Activated naive CD8-positive, alpha-beta T cell treated with anti-CD3 and anti-CD28 coated beads, Interleukin-2, amount 10 ng/mL, durations not matched to agents 7 days and 5 days (primary cell): ENCODE measurements around the gene SPEM2. TPM values are rescaled to one million over a fixed set of nuclear protein-coding genes. Genes with fewer than 3 reads are reported as not detected.

Source experiments
- ATAC-seq: fragments of 150-1000 bp; cut with Tn5 transposase; one replicate; pipeline ENCODE4 v1.10.0; 2021; ENCODE audit warnings: low read depth, moderate library complexity
- POLR2A ChIA-PET: fragments of 350-600 bp; sonication (Branson Sonifier 250); formaldehyde crosslinking; loops from one replicate; lab custom pipeline; 2021; ENCODE audit warnings: antibody characterized with exemption; lab: Charles Lee
- DNase-seq: peaks from one replicate; pipeline ENCODE4 v3.0.0; 2021
- H3K27ac Mint-ChIP-seq: one replicate; pipeline ENCODE4 v1.8.0; 2022; ENCODE audit warnings: mild to moderate bottlenecking, mixed read lengths
- H3K27me3 Mint-ChIP-seq: one replicate; pipeline ENCODE4 v1.8.0; 2022; ENCODE audit warnings: mild to moderate bottlenecking, moderate library complexity, mixed read lengths
- H3K36me3 Mint-ChIP-seq: one replicate; pipeline ENCODE4 v1.8.0; 2021; ENCODE audit warnings: mild to moderate bottlenecking, mixed read lengths
- H3K4me1 Mint-ChIP-seq: one replicate; pipeline ENCODE4 v1.8.0; 2021; ENCODE audit warnings: mixed read lengths
- H3K4me3 Mint-ChIP-seq: one replicate; pipeline ENCODE4 v1.8.0; 2022; ENCODE audit warnings: mild to moderate bottlenecking, moderate library complexity, mixed read lengths
- H3K9me3 Mint-ChIP-seq: one replicate; pipeline ENCODE4 v1.8.0; 2021; ENCODE audit warnings: mixed read lengths
- total RNA-seq, 2 experiments: library from RNA; stranded (reverse); gene quantifications; one replicate each; pipeline ENCODE4 v1.2.3, GENCODE V29; 2021

The SPEM2 gene
- total RNA-seq, 2 experiments from 2014 or later: not detected

DNA sequence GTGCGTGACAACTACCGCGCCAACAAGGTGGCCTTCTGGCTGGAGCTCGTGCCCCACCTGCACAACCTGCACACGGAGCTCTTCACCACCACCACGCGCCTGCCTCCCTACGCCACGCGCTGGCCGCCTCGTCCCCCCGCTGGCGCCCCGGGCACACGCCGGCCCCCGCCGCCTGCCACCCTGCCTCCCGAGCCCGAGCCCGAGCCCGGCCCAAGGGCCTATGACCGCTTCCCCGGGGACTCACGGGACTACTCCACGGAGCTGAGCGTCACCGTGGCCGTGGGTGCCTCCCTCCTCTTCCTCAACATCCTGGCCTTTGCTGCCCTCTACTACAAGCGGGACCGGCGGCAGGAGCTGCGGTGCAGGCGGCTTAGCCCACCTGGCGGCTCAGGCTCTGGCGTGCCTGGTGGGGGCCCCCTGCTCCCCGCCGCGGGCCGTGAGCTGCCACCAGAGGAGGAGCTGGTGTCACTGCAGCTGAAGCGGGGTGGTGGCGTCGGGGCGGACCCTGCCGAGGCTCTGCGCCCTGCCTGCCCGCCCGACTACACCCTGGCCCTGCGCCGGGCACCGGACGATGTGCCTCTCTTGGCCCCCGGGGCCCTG is 8.3 kb upstream of the SPEM2 start:
- Mint-ChIP-seq H3K9me3 (no peaks in the 10 kb centered on the region), H3K27me3 (no peaks in the 10 kb centered on the region), H3K36me3 (no peaks in the 10 kb centered on the region), H3K4me3 (no peak overlapping the region), H3K27ac (no peak overlapping the region), H3K4me1 (no peaks in the 10 kb centered on the region)
- no peak for DNase-seq
- ATAC-seq: no peak
- POLR2A ChIA-PET: no interaction called here

DNA sequence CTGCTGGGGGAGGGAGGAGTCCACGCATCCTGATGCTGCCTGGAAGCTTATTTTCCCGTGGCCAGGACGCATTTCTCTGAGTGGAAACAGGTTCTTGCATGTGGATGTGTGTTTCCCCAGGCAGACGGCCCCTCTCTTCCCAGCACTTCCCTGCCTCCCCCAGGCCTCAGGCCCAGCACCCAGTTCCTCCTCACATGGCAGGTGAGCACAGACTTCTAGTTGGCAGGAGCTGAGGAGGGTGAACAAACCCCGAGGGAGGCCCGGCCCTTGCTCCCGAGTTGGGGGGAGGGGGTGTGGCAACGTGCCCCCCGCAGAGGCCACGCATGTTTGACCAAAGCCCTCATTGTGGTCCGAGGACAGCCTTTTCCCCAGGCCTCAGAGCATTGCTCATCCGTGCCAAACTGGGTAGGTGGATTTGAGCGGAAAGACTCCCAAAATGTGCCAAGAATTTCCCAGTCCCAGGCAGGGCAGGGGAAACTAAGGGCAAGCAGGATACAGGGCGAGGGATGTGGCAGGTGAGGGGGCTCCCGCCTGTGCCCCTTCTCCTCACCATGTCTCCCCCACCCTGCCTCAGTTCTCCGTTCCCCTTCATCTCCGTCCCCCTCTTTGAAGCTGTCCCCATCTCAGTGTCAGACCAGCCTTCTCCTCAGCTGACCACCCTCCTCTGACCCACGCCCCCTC is 6.8 kb upstream of the SPEM2 start:
- H3K4me3 Mint-ChIP-seq: no peak overlapping the region
- no peaks in the 10 kb centered on the region for H3K27me3 Mint-ChIP-seq
- no peak for DNase-seq
- H3K36me3 Mint-ChIP-seq: no peaks in the 10 kb centered on the region
- no peaks in the 10 kb centered on the region for H3K4me1 Mint-ChIP-seq
- ATAC-seq: no peak
- no peak overlapping the region for H3K27ac Mint-ChIP-seq
- H3K9me3 Mint-ChIP-seq: no peaks in the 10 kb centered on the region
- POLR2A ChIA-PET: interaction anchor here (0.6 kb wide), 1 partner anchor 56 kb away, joined by 9 read pairs; no protein-coding TSS in a partner anchor

DNA sequence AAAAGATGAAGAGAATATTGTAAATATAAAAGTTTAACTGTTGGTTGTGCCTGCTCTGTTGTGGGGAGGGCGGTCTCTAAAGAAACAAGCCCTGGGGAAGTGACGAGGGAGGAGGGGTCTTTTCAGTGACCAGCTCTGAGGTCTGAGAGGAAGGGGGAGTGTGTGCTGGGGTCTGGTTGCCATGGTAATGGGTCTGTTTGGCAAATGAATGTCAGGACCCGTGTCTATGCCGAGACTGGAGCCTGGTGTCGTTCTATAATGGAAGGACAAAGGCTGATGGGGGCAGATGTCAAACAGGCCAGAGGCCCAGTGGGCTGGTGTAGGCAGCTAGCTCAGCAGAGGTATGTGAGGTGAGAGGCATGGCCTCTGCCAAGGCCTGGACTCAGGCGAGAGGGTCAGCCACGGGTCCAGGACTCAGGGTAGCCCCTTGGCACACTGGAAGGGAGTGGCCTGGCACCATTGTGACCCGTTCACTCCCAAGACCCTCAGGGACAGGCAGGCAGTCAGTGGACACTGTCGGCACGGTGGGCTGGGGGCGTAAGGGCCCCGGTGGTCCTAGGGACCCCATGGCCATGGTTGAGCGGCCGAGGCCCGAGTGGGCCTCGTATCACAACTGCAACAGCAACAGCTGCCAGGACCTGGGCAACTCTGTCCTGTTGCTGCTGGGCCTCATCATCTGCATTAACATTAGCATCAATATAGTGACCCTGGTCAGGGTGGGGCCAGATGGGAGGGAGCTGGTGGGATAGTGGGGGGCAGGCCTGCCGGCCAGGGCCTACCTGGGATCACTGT is 5.4 kb upstream of the SPEM2 start, which contains the start of gene SPEM1:
SPEM1 (plus strand) TSS at position 506 of the 792 bp plus-strand sequence; CDS start at position 567, 61 bp downstream.
- POLR2A ChIA-PET: interaction anchor here (0.6 kb wide), 1 partner anchor 230 kb away, joined by 3 read pairs; the partner anchor contains the start of gene ATP1B2
- DNase-seq: no peak
- ATAC-seq: no peak
- Mint-ChIP-seq H3K9me3 (no peaks in the 10 kb centered on the region), H3K4me1 (peaks cover 1% of the 10 kb centered on the region), H3K27ac (no peak within 1 kb of the TSS), H3K27me3 (no peaks in the 10 kb centered on the region), H3K36me3 (no peaks in the 10 kb centered on the region), H3K4me3 (no peak within 1 kb of the TSS)

DNA sequence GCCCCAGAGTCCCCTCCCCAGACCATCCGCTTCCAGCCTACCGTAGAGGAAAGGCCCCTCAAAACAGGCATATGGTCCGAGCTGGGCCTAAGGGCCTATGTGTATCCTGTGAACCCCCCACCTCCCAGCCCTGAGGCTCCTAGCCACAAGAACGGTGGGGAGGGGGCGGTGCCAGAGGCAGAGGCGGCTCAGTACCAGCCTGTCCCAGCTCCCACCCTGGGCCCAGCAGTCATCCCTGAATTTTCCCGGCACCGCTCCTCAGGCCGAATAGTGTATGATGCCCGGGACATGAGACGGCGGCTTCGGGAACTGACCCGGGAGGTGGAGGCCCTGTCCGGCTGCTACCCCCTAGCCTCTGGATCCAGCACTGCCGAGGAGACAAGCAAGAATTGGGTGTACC is 4.2 kb upstream of the SPEM2 start:
- H3K4me1 Mint-ChIP-seq: peaks cover 1% of the 10 kb centered on the region
- no peak overlapping the region for H3K4me3 Mint-ChIP-seq
- H3K27ac Mint-ChIP-seq: no peak overlapping the region
- H3K36me3 Mint-ChIP-seq: no peaks in the 10 kb centered on the region
- DNase-seq (no peak), ATAC-seq (no peak)
- no peaks in the 10 kb centered on the region for H3K9me3 Mint-ChIP-seq
- POLR2A ChIA-PET: no interaction called here
- H3K27me3 Mint-ChIP-seq: no peaks in the 10 kb centered on the region

DNA sequence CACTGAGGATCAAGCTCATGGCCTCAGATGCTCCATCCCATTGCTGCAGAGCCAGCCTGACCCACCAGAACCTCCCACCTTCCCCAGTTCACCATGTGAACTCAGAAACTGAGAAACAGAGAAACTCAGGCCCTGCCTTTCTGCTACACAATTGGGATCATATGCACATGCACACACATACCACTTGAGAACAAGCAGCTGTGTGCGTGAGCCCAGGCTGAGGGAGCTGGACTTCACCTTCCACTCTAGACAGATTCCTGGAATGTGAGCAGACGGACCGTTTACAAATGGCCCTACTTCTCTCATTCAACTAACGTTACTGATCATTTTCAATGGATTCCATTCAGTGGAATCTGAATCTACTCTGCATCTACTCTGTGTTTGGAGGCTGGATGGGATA is 1.7 kb upstream of the SPEM2 start:
- Mint-ChIP-seq H3K4me1 (peaks cover 1% of the 10 kb centered on the region), H3K27me3 (no peaks in the 10 kb centered on the region), H3K4me3 (no peak overlapping the region), H3K9me3 (no peaks in the 10 kb centered on the region), H3K36me3 (no peaks in the 10 kb centered on the region), H3K27ac (no peak overlapping the region)
- ATAC-seq (no peak), DNase-seq (no peak)
- POLR2A ChIA-PET: interaction anchor here (0.9 kb wide), 1 partner anchor 21 kb away, joined by 3 read pairs; no protein-coding TSS in a partner anchor

DNA sequence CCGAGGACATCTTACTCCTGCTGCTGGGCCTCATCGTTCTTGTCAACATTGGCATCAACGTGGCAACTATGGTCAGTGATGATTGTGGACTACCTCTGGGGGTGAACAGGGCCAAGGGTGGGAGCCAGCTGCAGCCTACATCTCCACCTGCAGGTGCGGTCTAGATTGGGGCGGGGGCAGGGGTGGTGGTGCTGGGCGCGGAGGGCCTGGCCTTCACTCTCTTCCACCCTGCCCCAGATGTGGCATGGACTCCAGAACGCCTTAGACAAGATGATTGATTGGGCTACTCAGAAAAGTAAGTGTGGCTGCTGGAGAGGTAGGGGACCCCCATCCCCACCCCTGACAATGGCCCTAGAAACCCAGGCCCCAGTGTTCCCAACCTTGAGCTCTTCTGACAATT is 340 bp downstream of the SPEM2 start:
- ATAC-seq: no peak
- POLR2A ChIA-PET: no interaction called here
- Mint-ChIP-seq H3K9me3 (no peaks in the 10 kb centered on the region), H3K36me3 (no peaks in the 10 kb centered on the region), H3K4me3 (no peak overlapping the region), H3K27ac (no peak overlapping the region), H3K4me1 (peaks cover 1% of the 10 kb centered on the region), H3K27me3 (no peaks in the 10 kb centered on the region)
- no peak for DNase-seq

DNA sequence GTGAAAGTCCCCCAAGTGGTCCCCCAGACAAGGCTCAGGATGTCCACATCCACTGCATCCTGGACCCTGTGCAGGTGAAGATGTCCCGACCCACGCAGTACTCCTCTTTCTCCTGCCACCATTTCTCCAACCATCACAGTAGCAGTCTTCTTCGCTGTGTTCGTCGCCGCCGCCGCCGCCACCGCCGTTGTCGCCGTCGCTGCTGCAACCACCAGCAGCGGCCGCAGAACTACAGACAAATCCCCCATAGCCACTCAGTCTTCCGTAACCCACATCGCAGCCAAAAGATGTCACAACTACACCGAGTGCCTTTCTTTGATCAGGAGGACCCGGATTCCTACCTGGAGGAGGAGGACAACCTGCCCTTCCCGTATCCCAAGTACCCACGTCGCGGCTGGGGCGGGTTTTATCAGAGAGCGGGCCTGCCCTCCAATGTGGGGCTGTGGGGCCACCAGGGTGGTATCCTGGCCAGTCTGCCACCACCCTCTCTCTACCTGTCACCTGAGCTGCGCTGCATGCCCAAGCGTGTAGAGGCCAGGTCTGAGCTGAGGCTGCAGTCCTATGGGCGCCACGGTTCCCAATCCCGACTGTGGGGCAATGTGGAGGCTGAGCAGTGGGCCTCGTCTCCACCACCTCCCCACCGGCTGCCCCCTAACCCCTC is 917 bp downstream of the SPEM2 start:
- H3K4me3 Mint-ChIP-seq: no peak overlapping the region
- POLR2A ChIA-PET: no interaction called here
- ATAC-seq: no peak
- H3K36me3 Mint-ChIP-seq: no peaks in the 10 kb centered on the region
- H3K27me3 Mint-ChIP-seq: no peaks in the 10 kb centered on the region
- H3K27ac Mint-ChIP-seq: no peak overlapping the region
- H3K9me3 Mint-ChIP-seq: no peaks in the 10 kb centered on the region
- H3K4me1 Mint-ChIP-seq: peaks cover 1% of the 10 kb centered on the region
- no peak for DNase-seq

DNA sequence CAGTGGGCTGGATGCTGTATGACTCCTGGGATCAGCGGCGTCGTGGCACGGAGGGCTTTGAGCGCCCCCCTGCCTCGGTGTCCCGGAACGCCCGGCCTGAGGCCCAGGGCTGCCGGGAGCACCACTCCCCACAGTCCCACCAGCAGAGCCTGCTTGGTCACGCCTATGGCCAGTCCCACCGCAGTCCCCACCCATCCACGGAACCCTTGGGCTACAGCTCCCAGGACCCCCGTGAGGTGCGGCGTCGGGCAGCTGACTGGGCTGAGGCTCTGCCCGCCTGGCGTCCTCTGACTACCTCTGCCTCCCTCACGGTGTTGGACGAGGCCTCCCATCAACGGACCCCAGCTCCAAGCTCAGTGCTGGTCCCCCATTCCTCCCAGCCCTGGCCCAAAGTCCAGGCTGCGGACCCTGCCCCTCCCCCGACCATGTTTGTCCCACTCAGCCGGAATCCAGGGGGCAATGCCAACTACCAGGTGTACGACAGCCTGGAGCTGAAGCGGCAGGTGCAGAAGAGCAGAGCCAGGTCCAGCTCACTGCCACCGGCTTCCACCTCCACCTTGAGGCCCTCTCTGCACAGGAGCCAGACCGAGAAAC is 1.6 kb downstream of the SPEM2 start:
- no peak overlapping the region for H3K4me3 Mint-ChIP-seq

DNA sequence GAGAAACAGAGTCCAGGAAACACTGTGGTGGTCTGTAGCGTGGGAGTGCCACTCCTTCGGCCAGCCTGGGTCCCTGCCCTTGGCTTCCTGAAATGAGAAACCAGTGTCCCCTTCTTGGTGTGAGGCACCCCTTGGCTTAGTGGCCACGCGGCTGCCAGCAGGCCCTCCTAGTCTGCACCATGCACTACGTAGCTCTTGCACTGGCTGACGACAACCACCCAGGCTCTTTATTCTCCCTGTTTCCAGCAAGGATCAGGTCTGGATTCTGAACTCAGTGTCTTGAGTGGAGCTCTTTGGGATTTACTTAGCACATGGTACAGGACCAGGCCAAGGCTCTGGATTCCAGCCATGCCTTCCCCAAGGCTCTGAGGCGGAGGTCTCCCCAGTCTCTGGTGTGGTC is 2.1 kb downstream of the SPEM2 start:
- no peak for ATAC-seq
- Mint-ChIP-seq H3K36me3 (no peaks in the 10 kb centered on the region), H3K27me3 (no peaks in the 10 kb centered on the region), H3K27ac (no peak overlapping the region), H3K4me3 (no peak overlapping the region), H3K9me3 (no peaks in the 10 kb centered on the region), H3K4me1 (peaks cover 1% of the 10 kb centered on the region)
- DNase-seq: no peak
- POLR2A ChIA-PET: no interaction called here

More for the DNA sequence above, 1.6 kb downstream of the SPEM2 start:
- Mint-ChIP-seq H3K4me1 (peaks cover 1% of the 10 kb centered on the region), H3K27me3 (no peaks in the 10 kb centered on the region), H3K27ac (no peak overlapping the region), H3K36me3 (no peaks in the 10 kb centered on the region), H3K9me3 (no peaks in the 10 kb centered on the region)
- no peak for ATAC-seq
- DNase-seq: no peak
- POLR2A ChIA-PET: no interaction called here

- DNase-seq (no peak), ATAC-seq (no peak)
- peaks cover 1% of the 10 kb centered on the region for H3K4me1 Mint-ChIP-seq
- no peak within 1 kb of the TSS for H3K27ac Mint-ChIP-seq
- H3K36me3 Mint-ChIP-seq: no peaks in the 10 kb centered on the region
- POLR2A ChIA-PET: no interaction called here
- H3K4me3 Mint-ChIP-seq: no peak within 1 kb of the TSS
- no peaks in the 10 kb centered on the region for H3K27me3 Mint-ChIP-seq
- no peaks in the 10 kb centered on the region for H3K9me3 Mint-ChIP-seq
Observed at GRCh38 chr17:7428557-7428956, 3.1 kb downstream of the SPEM2 start, which contains the start of gene SPEM3. Gene SPEM3, plus strand, starts transcription at chr17:7428857. Its CDS starts 46 bp downstream, at chr17:7428903.

- Mint-ChIP-seq H3K36me3 (no peaks in the 10 kb centered on the region), H3K27ac (no peak overlapping the region), H3K27me3 (no peaks in the 10 kb centered on the region), H3K9me3 (no peaks in the 10 kb centered on the region), H3K4me1 (no peaks in the 10 kb centered on the region), H3K4me3 (no peak overlapping the region)
- ATAC-seq (no peak), DNase-seq (no peak)
- POLR2A ChIA-PET: no interaction called here
Observed at GRCh38 chr17:7429722-7430121, 4.3 kb downstream of the SPEM2 start.

GRCh38 chr17:7431231-7431630 is 5.8 kb downstream of the SPEM2 start:
- peaks cover 2% of the 10 kb centered on the region for H3K4me1 Mint-ChIP-seq
- POLR2A ChIA-PET: no interaction called here
- no peak overlapping the region for H3K4me3 Mint-ChIP-seq
- ATAC-seq (no peak), DNase-seq (no peak)
- H3K9me3 Mint-ChIP-seq: no peaks in the 10 kb centered on the region
- no peaks in the 10 kb centered on the region for H3K36me3 Mint-ChIP-seq
- H3K27me3 Mint-ChIP-seq: no peaks in the 10 kb centered on the region
- H3K27ac Mint-ChIP-seq: no peak overlapping the region

GRCh38 chr17:7432296-7432695 is 6.9 kb downstream of the SPEM2 start:
- ATAC-seq (no peak), DNase-seq (no peak)
- peaks cover 4% of the 10 kb centered on the region for H3K4me1 Mint-ChIP-seq
- POLR2A ChIA-PET: interaction anchor here (0.8 kb wide), 1 partner anchor 29 kb away, joined by 3 read pairs; no protein-coding TSS in a partner anchor
- no peaks in the 10 kb centered on the region for H3K27me3 Mint-ChIP-seq
- no peak overlapping the region for H3K27ac Mint-ChIP-seq
- H3K9me3 Mint-ChIP-seq: no peaks in the 10 kb centered on the region
- peaks cover 2% of the 10 kb centered on the region for H3K36me3 Mint-ChIP-seq
- H3K4me3 Mint-ChIP-seq: no peak overlapping the region
